HK-2 (cell line): ENCODE results near the gene RAB30.
"Not testable (repeated sequence)": the region's sequence is repeated elsewhere in the genome, so short reads cannot be mapped to it uniquely, and the experiment has no call there.

ENCODE experiments used
- DNase-seq: peaks from one replicate; pipeline ENCODE4 v3.0.0-alpha.2; 2018; ENCODE audit not compliant: unreplicated experiment

Gene RAB30

DNA sequence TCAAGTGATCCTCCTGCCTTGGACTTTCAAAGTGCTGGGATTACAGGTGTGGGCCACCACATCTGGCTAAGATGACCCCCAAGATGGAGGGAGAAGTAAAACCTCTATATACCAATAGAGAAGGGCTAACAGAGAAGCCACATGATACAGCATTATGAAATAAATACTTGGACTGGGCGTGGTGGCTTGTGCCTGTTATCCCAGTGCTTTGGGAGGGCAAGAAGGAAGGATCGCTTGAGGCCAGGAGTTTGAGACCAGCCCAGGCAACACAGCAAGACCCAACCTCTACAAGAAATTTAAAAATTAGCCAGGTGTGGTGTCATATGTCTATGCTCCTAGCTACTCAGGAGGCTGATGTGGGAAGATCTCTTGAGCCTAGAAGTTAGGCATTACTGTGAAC, 61.7 kb downstream of the RAB30 start:
- no peak for DNase-seq

- not testable (repeated sequence) for DNase-seq
These were observed 62.6 kb downstream of the RAB30 start for GRCh38 chr11:83009136-83009535.

DNA sequence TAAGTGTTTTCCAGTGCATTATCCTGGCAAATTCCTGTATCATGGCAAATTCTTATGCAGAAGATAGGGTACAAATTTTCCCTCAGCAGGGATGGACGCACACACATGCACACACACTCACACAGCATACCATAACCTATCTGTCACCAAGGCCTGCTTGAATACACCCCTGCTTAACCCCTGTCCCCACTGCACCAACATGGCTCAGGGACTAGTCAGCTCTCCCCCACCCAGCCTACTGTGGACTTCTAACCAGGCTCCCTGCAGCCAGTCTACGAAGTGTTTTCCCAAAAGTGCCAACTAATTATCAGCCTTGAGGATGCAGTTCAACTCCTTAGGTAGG, 63.1 kb downstream of the RAB30 start:
- DNase-seq: no peak

GRCh38 chr11:83007909-83008580, 63.7 kb downstream of the RAB30 start:
- no peak for DNase-seq

DNA sequence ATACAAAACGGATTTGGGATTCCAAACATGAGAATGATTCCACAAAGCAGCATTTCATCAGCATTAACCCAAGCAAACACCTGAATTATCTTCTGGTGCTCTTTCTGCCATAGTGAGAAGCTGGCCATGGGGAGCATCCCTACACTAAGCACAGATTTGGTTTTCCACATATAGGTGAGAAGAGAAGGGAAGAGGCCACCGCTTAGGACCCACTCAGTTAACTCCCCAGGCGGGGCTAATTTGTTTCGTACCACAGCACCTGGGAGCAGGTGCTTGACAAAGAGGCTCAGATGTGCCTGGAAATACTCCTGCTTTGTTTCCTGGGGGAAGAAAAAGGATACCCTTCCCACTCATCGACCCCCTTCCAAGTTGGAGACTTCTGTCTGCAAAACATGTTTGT, 64.2 kb downstream of the RAB30 start:
- no peak for DNase-seq

DNA sequence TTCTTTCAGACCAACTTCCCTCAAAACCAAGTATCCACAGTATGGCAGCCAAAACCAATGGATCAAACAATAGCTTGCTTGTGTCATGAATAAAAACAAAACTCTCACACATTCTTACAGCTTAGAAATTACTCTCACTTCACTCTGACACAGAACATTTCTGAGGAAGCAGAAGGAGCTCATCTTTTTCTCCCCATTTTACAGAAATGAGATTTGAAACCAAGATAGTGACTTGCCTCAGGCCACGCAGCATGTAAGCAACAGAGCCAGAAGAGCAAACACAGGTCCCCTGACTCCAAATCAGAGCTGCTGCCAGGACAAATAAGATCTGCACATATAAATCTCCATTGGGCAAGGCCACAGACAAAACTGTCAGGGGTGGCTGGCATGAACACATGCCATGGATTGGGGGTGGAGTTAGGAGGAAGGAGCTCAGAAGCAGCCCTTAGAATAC, 64.8 kb downstream of the RAB30 start:
- no peak for DNase-seq

DNA sequence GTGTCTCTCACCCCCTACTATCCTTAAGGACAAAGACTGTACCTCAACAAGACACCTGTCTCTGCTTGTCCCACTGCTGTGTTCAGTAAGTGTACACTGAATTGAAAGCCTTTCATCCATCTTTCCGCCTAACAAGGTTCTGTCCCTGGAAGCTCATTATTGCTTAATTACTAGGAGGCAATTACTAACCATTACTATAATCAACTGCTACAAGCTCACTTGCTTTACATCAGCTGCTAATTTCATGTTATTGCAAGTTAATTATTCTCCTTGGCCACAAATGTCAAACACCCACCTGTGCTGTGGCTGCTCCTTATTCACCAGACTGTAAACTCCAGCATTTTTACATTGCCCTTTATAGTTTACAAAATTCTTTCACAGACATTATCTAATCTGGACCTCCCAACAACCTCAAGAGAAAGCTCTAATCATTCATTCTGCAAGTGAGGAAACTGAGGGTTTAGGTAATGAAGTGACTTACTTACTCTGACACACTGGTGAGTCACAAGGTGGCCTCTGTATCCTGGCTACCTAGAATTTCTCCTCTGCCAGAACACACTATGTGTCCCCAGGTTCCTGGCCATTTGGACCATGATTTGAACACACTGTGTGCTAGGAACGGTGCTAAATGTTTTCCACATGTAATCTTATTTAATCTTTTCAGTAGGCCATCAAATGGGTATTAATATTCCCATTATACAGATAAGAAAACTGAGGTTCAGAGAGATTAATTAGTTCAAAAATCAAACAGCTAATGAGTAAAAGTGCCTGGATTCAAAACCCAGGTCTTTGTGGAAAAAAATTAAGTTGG, 66.7 kb downstream of the RAB30 start:
- no peak for DNase-seq

- DNase-seq: no peak
These were observed 69.2 kb downstream of the RAB30 start for GRCh38 chr11:83002522-83002921.

- no peak for DNase-seq
These were observed 69.6 kb downstream of the RAB30 start for GRCh38 chr11:83002053-83002452.

- DNase-seq: no peak
These were observed 71.3 kb downstream of the RAB30 start for GRCh38 chr11:83000381-83000780.

GRCh38 chr11:82999232-82999631, 72.5 kb downstream of the RAB30 start:
- DNase-seq: no peak

GRCh38 chr11:82998697-82999096, 73.0 kb downstream of the RAB30 start:
- DNase-seq: no peak

- DNase-seq: no peak
These were observed 74.6 kb downstream of the RAB30 start for GRCh38 chr11:82996966-82997606.

DNA sequence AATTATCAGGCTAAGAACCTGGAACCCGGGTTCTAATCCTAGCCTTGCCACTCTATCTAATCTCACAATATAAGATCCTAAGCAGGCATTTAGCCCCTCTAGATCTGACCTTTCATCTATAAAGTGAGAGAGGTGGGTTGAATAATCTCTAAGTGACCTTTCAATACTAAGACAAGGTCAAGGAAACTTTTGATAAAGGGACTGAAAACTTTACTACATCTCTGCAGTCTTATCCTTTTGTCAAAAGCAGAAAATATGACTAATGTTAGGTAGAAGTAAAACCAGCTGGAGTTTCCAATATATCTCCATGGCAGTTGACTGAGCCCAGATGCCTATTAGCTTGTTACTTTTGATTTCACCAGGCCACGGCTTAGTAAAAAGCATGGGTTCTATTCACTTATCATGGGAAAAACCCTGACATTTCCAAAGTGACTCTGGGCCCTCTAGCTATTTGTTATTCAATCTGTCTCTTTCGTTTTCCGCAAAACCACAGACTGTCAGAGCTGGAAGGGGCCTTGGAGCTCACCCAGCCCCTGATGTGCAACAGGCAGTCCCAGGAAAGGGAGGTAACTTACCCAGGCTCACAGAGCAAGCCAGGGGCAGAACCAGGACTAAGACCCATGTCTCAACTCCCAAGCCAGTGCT, 75.8 kb downstream of the RAB30 start:
- DNase-seq: no peak

DNA sequence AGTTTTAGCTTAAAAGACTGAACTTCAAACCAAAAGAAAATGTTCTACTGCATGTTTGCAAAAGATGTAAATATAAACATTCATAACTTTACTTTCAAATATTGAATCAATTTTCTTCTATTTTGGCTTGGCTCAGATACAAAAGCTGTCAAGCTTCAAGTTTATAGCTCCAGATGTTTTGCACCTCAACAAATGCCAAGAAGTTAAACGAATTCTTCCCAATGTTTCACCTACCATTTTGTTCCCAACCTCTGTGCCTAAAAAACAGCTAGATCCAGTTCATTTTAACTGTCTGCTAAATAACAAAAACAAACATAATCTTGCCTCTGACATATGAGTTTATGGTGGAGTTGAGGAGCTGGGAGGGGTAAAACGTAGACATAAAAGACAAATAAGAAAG, 76.5 kb downstream of the RAB30 start:
- DNase-seq: no peak

DNA sequence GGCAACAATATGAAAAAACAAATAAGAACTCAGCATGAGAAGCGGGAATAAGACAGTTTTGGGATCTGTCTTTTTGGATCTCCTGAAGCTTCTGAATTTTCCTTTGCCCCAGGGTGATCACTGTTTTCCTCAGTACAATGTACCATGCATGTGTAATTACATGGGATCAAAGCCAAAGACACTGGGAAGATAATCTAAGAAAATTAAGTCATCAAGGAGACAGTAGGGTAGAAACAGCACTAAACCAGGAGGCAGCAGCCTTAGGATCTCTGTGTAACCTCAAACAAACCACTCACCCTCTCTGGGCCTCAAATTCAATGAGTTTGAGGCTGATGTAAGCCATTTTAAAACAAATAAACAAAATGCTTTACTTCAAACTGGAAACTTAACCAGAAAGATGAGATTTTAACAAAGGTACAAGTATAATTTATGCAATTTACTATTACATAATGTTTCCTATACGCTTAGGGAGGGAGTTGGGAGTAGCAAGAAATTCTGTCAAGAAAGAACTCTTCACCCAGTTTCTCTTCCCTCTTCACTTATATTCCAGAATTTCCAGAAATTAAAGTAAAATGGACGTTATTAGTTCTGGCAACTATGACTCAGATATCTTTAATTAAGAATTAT, 77.0 kb downstream of the RAB30 start:
- no peak for DNase-seq

DNA sequence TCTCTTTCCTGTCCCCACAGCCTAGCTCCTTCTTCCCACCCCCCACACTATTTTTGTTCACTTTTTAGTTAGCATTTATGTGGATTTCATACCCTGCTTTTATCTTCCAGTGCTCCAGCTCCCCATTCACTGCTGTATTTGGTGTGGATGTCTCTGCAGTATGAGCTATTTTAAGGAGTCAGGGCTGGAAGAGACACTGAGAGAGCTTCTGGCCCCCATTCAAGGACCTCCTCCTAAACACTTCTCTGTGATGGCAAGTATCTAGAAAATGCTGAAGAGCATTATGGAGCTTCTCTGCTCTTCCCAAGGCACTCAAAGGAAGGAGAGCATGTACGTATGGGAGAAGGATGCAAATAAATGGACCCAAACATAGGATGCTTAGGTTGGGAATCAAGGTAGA, 79.5 kb downstream of the RAB30 start:
- no peak for DNase-seq

DNA sequence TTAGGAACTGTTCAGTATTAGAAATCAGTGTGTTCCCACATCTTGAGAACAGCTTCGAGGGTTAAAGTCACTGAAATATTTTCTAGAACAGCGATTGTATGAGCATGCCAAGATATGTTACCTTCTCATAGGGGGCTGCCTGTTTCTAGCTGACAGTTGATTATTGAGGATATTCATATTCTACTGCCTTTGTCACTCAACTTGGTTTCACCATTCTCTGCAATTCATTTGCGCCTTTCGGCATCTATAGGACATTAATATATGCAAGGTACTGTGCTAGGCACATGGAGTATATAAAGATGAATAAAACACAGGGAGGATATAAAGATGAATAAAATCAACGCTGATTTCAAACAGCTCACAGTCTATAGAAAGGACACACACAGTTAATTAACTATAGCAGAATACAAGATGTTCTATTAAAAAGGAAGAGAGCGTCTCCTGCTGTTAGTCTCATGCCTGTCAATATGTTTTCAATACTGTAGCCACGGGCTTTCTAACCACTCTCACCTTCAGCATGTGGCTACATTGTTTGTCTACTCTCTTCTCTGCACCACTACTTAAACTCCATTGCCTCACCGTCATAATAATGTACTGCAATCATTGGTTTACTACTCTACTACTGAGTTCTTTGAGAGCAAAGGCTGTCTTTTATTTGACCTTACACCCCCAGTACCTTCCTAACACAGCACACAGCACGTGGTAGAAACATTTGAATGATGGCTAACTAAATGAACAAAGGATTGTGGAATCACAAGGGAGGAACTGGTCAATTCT, 81.9 kb downstream of the RAB30 start:
- DNase-seq: no peak

DNA sequence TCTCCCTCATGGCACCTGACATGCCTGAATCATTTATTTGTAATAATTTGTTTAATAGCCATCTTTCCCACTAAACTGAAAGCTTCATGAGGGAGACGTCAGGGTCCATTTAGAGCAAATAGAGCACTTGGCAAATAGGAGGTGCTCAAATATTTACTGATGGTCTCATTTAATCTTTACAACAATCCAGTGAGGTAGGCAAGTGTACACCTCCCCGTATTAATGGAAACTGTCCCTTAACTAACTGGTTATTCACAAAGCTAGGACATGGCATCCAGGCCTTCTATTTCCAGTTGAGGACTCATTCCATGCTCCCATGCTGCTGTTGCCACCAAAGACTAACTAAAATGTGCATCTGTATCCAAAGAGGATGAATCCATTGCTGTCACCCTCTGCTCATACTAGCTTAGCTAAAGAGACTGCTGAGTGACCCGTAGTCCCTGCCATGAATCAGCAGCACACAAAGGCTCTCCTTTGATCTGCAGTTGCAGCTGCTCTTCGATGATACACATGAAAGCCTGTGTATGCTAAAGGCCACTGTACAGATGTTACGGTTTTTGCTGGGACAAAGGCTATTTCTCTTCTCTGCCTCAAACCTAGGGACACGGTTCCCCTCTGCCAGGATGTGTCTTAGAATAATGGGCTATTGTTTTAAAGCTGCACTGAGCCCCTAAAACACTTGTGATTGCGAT, 82.6 kb downstream of the RAB30 start:
- no peak for DNase-seq

GRCh38 chr11:82987997-82988396, 83.7 kb downstream of the RAB30 start:
- DNase-seq: no peak

DNA sequence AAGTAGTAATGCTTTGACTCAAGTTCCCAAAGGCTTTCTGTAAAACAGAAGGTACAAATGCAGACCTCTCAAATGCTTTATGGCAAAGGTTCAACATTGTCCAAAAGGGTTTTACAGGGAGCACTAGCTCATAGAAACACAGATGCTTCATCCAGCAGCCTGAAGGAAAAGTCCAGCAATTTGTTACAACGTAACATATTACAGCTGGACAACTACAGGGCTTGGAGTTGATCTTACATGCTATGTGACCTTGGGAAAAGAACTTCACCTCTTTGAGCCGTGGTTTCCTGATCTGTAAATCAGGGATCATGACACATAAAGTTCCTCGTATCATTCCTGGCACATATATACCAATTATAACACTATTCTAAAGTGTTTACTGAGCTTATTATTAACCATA, 85.3 kb downstream of the RAB30 start:
- DNase-seq: no peak
